Measurements from ENCODE around the gene STIP1.

- TF ChIP-seq, protein P1, sequence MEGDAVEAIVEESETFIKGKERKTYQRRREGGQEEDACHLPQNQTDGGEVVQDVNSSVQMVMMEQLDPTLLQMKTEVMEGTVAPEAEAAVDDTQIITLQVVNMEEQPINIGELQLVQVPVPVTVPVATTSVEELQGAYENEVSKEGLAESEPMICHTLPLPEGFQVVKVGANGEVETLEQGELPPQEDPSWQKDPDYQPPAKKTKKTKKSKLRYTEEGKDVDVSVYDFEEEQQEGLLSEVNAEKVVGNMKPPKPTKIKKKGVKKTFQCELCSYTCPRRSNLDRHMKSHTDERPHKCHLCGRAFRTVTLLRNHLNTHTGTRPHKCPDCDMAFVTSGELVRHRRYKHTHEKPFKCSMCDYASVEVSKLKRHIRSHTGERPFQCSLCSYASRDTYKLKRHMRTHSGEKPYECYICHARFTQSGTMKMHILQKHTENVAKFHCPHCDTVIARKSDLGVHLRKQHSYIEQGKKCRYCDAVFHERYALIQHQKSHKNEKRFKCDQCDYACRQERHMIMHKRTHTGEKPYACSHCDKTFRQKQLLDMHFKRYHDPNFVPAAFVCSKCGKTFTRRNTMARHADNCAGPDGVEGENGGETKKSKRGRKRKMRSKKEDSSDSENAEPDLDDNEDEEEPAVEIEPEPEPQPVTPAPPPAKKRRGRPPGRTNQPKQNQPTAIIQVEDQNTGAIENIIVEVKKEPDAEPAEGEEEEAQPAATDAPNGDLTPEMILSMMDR (IDR thresholded peaks at IDR 0.05; ENCODE audit: low read depth, low read length): no peak
- no peak for TF ChIP-seq EZH2phosphoT487 (IDR thresholded peaks at IDR 0.05; ENCODE audit: low read depth)
Observed at GRCh38 chr11:64210301-64211020, 24.5 kb downstream of the STIP1 start.
